Common myeloid progenitor, CD34-positive (primary cell): ENCODE results near the gene ARHGAP10.

Experiments used
- CTCF ChIA-PET: fragments of 350-600 bp; sonication (Branson Sonifier 250); formaldehyde crosslinking; loops from one replicate; lab custom pipeline; 2021; ENCODE audit warnings: antibody characterized with exemption; lab: Charles Lee
- POLR2A ChIA-PET: fragments of 350-600 bp; sonication (Branson Sonifier 250); formaldehyde crosslinking; loops from one replicate; lab custom pipeline; 2021; ENCODE audit warnings: antibody characterized with exemption; lab: Charles Lee
- DNase-seq, 3 donors: peaks; one replicate each; pipeline versions ENCODE4 v3.0.0 to v3.0.0-alpha.2; 2013
- H3K27ac ChIP-seq, 2 experiments: 1 replicate in 1 of 2; 2 replicates in 1 of 2; pipeline ENCODE4 v1.7.0; 2013; ENCODE audit warnings: inconsistent platforms in 2 of 2, low read length in 2 of 2, mild to moderate bottlenecking in 2 of 2, low read depth in 1 of 2, moderate library complexity in 1 of 2; ENCODE audit not compliant: severe bottlenecking in 2 of 2, insufficient read depth in 1 of 2, poor library complexity in 1 of 2
- H3K27me3 ChIP-seq, 5 experiments: replicated peaks in 2 of 5; 1 replicate in 3 of 5; 2 replicates in 2 of 5; pipeline versions ENCODE4 v1.6.1 to v1.7.0; 2013; ENCODE audit warnings: low read length in 4 of 5, mild to moderate bottlenecking in 2 of 5, moderate library complexity in 2 of 5, inconsistent platforms in 1 of 5; ENCODE audit not compliant: insufficient read depth in 5 of 5, control insufficient read depth in 4 of 5
- H3K36me3 ChIP-seq, 4 experiments: 1 replicate in 2 of 4; 2 replicates in 2 of 4; pipeline versions ENCODE4 v1.6.1 to v1.7.0; 2013; ENCODE audit warnings: low read length in 3 of 4, control low read depth in 1 of 4, mild to moderate bottlenecking in 1 of 4; ENCODE audit not compliant: control insufficient read depth in 4 of 4, insufficient read depth in 4 of 4
- H3K4me1 ChIP-seq, 4 experiments: 1 replicate in 3 of 4; 2 replicates in 1 of 4; pipeline versions ENCODE4 v1.6.1 to v1.7.1; 2013; ENCODE audit warnings: low read length in 3 of 4, mild to moderate bottlenecking in 3 of 4, control low read depth in 1 of 4, inconsistent platforms in 1 of 4, moderate library complexity in 1 of 4; ENCODE audit not compliant: control insufficient read depth in 4 of 4, insufficient read depth in 4 of 4; ENCODE audit errors: control extremely low read depth in 1 of 4
- H3K4me3 ChIP-seq, 7 experiments: 1 replicate in 4 of 7; 2 replicates in 3 of 7; pipeline versions ENCODE4 v1.5.1 to v1.7.0; 2013; ENCODE audit warnings: mild to moderate bottlenecking in 7 of 7, low read length in 6 of 7, moderate library complexity in 6 of 7, inconsistent platforms in 2 of 7, low read depth in 2 of 7, control low read depth in 1 of 7; ENCODE audit not compliant: insufficient read depth in 4 of 7, control insufficient read depth in 1 of 7; ENCODE audit errors: extremely low read depth in 1 of 7
- H3K9me3 ChIP-seq, 5 experiments: 1 replicate in 4 of 5; 2 replicates in 1 of 5; pipeline versions ENCODE4 v1.6.1 to v1.7.1; 2013; ENCODE audit warnings: low read length in 4 of 5, mild to moderate bottlenecking in 2 of 5, inconsistent platforms in 1 of 5, low read depth in 1 of 5, moderate library complexity in 1 of 5; ENCODE audit not compliant: control insufficient read depth in 4 of 5, insufficient read depth in 2 of 5; ENCODE audit errors: control extremely low read depth in 1 of 5
- WGBS: methylation state at CpG from one replicate; pipeline ENCODE4 v1.1.5; 2013; ENCODE audit not compliant: insufficient coverage; 5-methylcytosine and 5-hydroxymethylcytosine counted together

ARHGAP10 gene

GRCh38 chr4:147820975-147821374 is 89.1 kb downstream of the ARHGAP10 start:
- peaks cover 0 to 27% (median 4%) of the 10 kb centered on the region in 4 experiments for H3K4me1 ChIP-seq
- peaks cover 0 to 4% (median 0%) of the 10 kb centered on the region in 4 experiments for H3K36me3 ChIP-seq
- POLR2A ChIA-PET, result no interaction called here
- no peak overlapping the region for H3K27ac ChIP-seq
- 100% methylated on average over 6 of the region's 6 CpGs for WGBS
- no peak for DNase-seq
- H3K4me3 ChIP-seq, result no peak overlapping the region
- CTCF ChIA-PET, result interaction anchor here (0.8 kb wide), 1 partner anchor 45 kb away, joined by 3 read pairs; no protein-coding TSS in a partner anchor
- no peaks in the 10 kb centered on the region for H3K9me3 ChIP-seq
- H3K27me3 ChIP-seq, result no peaks in the 10 kb centered on the region

GRCh38 chr4:147821555-147821954 is 89.7 kb downstream of the ARHGAP10 start:
- no peak overlapping the region for H3K4me3 ChIP-seq
- DNase-seq, result no peak
- H3K4me1 ChIP-seq, result peaks cover 0 to 27% (median 3%) of the 10 kb centered on the region in 4 experiments
- WGBS, result no CpG with 5 or more reads among the region's 2 CpGs
- POLR2A ChIA-PET, result no interaction called here
- H3K9me3 ChIP-seq, result no peaks in the 10 kb centered on the region
- H3K36me3 ChIP-seq, result peaks cover 0 to 4% (median 0%) of the 10 kb centered on the region in 4 experiments
- CTCF ChIA-PET, result interaction anchor here (0.7 to 1.2 kb wide), 4 partner anchors 22 to 204 kb away, joined by 3 read pairs; partner anchors contain the start of gene TMEM184C
- H3K27me3 ChIP-seq, result no peaks in the 10 kb centered on the region
- H3K27ac ChIP-seq, result no peak overlapping the region

GRCh38 chr4:147822128-147822527 is 90.2 kb downstream of the ARHGAP10 start:
- ChIA-PET POLR2A (no interaction called here), CTCF (interaction anchor here (0.7 to 1.4 kb wide), 7 partner anchors 11 to 205 kb away, joined by 3 to 6 read pairs (median 3); partner anchors contain the start of gene TMEM184C)
- no peak for DNase-seq
- Histone ChIP-seq H3K4me3 (no peak overlapping the region), H3K4me1 (peaks cover 0 to 28% (median 3%) of the 10 kb centered on the region in 4 experiments), H3K36me3 (peaks cover 0 to 4% (median 0%) of the 10 kb centered on the region in 4 experiments), H3K27ac (no peak overlapping the region), H3K27me3 (no peaks in the 10 kb centered on the region), H3K9me3 (no peaks in the 10 kb centered on the region)

GRCh38 chr4:147823130-147823529 is 91.2 kb downstream of the ARHGAP10 start:
- POLR2A ChIA-PET, result no interaction called here
- CTCF ChIA-PET, result interaction anchor here (0.9 to 1.8 kb wide), 5 partner anchors 10 to 43 kb away, joined by 4 to 6 read pairs (median 5); no protein-coding TSS in a partner anchor
- Histone ChIP-seq H3K4me1 (peaks cover 0 to 31% (median 3%) of the 10 kb centered on the region in 4 experiments), H3K36me3 (peaks cover 0 to 4% (median 0%) of the 10 kb centered on the region in 4 experiments), H3K4me3 (no peak overlapping the region), H3K27ac (no peak overlapping the region), H3K27me3 (no peaks in the 10 kb centered on the region), H3K9me3 (no peaks in the 10 kb centered on the region)
- WGBS, result 100% methylated on average over 2 of the region's 3 CpGs
- DNase-seq, result no peak

GRCh38 chr4:147824316-147824715 is 92.4 kb downstream of the ARHGAP10 start:
- no peaks in the 10 kb centered on the region for H3K27me3 ChIP-seq
- H3K4me1 ChIP-seq, result peaks cover 0 to 42% (median 3%) of the 10 kb centered on the region in 4 experiments
- WGBS, result 95% methylated on average over 4 of the region's 5 CpGs
- ChIA-PET POLR2A (interaction anchor here (0.6 kb wide), 2 partner anchors 23 to 103 kb away, joined by 3 to 5 read pairs; no protein-coding TSS in a partner anchor), CTCF (interaction anchor here (0.5 to 2.8 kb wide), 5 partner anchors 12 to 56 kb away, joined by 3 to 11 read pairs (median 3); no protein-coding TSS in a partner anchor)
- H3K36me3 ChIP-seq, result peaks cover 0 to 4% (median 0%) of the 10 kb centered on the region in 4 experiments
- H3K27ac ChIP-seq, result no peak overlapping the region
- no peak overlapping the region for H3K4me3 ChIP-seq
- no peak for DNase-seq
- H3K9me3 ChIP-seq, result no peaks in the 10 kb centered on the region

- H3K36me3 ChIP-seq, result peaks cover 0 to 6% (median 0%) of the 10 kb centered on the region in 4 experiments
- peaks cover 0 to 47% (median 3%) of the 10 kb centered on the region in 4 experiments for H3K4me1 ChIP-seq
- H3K9me3 ChIP-seq, result no peaks in the 10 kb centered on the region
- H3K4me3 ChIP-seq, result no peak overlapping the region
- no peak overlapping the region for H3K27ac ChIP-seq
- no peaks in the 10 kb centered on the region for H3K27me3 ChIP-seq
- 94% methylated on average over 4 of the region's 4 CpGs for WGBS
- no peak for DNase-seq
- ChIA-PET POLR2A (interaction anchor here (0.6 kb wide), 1 partner anchor 23 kb away, joined by 5 read pairs; no protein-coding TSS in a partner anchor), CTCF (interaction anchor here (0.5 to 2.8 kb wide), 3 partner anchors 16 to 45 kb away, joined by 3 to 11 read pairs (median 3); no protein-coding TSS in a partner anchor)
Measured at GRCh38 chr4:147824884-147825283, 93.0 kb downstream of the ARHGAP10 start.
